HL-60 (cell line): ENCODE results near the gene GALNT17.

Experiments
- DNase-seq, 2 experiments: peaks; one replicate each; pipeline ENCODE4 v3.0.0-alpha.2; 2010 to 2020; ENCODE audit warnings: low read depth in 1 of 2, low spot score in 1 of 2
- H3K27ac ChIP-seq: fragments of 250-450 bp; sonication (Bioruptor Pico); replicated peaks from 2 replicates; pipeline ENCODE4 v1.5.1; 2020; ENCODE audit warnings: mild to moderate bottlenecking, moderate library complexity
- H3K27me3 ChIP-seq: fragments of 250-450 bp; sonication (Bioruptor Pico); 2 replicates; pipeline ENCODE4 v1.5.1; 2021; ENCODE audit warnings: mild to moderate bottlenecking, moderate library complexity; ENCODE audit not compliant: insufficient read depth, poor library complexity, severe bottlenecking
- H3K4me3 ChIP-seq: replicated peaks from 2 replicates; pipeline ENCODE4 v1.5.1; 2011; ENCODE audit warnings: mild to moderate bottlenecking, control low read depth, low read length; ENCODE audit not compliant: insufficient read depth
- CTCF ChIP-seq: IDR thresholded peaks from one replicate; pipeline ENCODE4 v1.5.1; 2011; ENCODE audit warnings: low read length, control low read depth, inconsistent platforms; ENCODE audit not compliant: insufficient read depth
- GABPA ChIP-seq: IDR thresholded peaks from 2 replicates; pipeline ENCODE4 v1.6.1; 2012; ENCODE audit warnings: low read depth
- POLR2AphosphoS5 ChIP-seq: IDR thresholded peaks from 2 replicates; pipeline ENCODE4 v1.6.1; 2012; ENCODE audit warnings: low read depth
- REST ChIP-seq: IDR thresholded peaks from 2 replicates; pipeline ENCODE4 v1.6.1; 2012; ENCODE audit warnings: low read depth; ENCODE audit not compliant: insufficient replicate concordance
- SPI1 ChIP-seq: IDR thresholded peaks from 2 replicates; pipeline ENCODE4 v1.6.1; 2012; ENCODE audit warnings: low read depth, mild to moderate bottlenecking, borderline replicate concordance

The GALNT17 gene

GRCh38 chr7:71547426-71547825, 415.5 kb downstream of the GALNT17 start:
- H3K27ac ChIP-seq = no peak overlapping the region
- TF ChIP-seq SPI1 = no peak
- no peak for TF ChIP-seq POLR2AphosphoS5
- no peak for TF ChIP-seq CTCF
- no peak for TF ChIP-seq GABPA
- no peak for TF ChIP-seq REST
- no peak overlapping the region for H3K4me3 ChIP-seq
- DNase-seq = no peak
- H3K27me3 ChIP-seq = no peaks in the 10 kb centered on the region

- no peak for DNase-seq
- Histone ChIP-seq H3K4me3 (no peak overlapping the region), H3K27me3 (no peaks in the 10 kb centered on the region), H3K27ac (no peak overlapping the region)
- no peak for TF ChIP-seq CTCF
- no peak for TF ChIP-seq POLR2AphosphoS5
- no peak for TF ChIP-seq REST
- TF ChIP-seq GABPA = no peak
- TF ChIP-seq SPI1 = no peak
Measured at GRCh38 chr7:71548746-71549145, 416.8 kb downstream of the GALNT17 start.

- H3K27ac ChIP-seq = no peak overlapping the region
- no peak for TF ChIP-seq REST
- no peak for TF ChIP-seq SPI1
- no peak for TF ChIP-seq GABPA
- TF ChIP-seq CTCF = no peak
- TF ChIP-seq POLR2AphosphoS5 = no peak
Measured at GRCh38 chr7:71553306-71553705, 421.4 kb downstream of the GALNT17 start.

More at GRCh38 chr7:71553306-71553705, 421.4 kb downstream of the GALNT17 start:
- no peaks in the 10 kb centered on the region for H3K27me3 ChIP-seq
- H3K4me3 ChIP-seq = no peak overlapping the region
- no peak for DNase-seq
